Ascending aorta (tissue), 2 donors: ENCODE data around the gene MRAS. TPM values are rescaled to one million over a fixed set of nuclear protein-coding genes. Genes with fewer than 3 reads are reported as not detected.

Source experiments
- DNase-seq, 2 donors: peaks; one replicate each; pipeline ENCODE4 v3.0.0-alpha.2; 2019; ENCODE audit warnings: low spot score in 2 of 2
- H3K27ac ChIP-seq, 2 donors: fragments of 200-600 bp; sonication (generic); one replicate each; pipeline ENCODE4 v1.5.1; 2016 to 2017; ENCODE audit warnings: mild to moderate bottlenecking in 1 of 2
- H3K27me3 ChIP-seq: fragments of 200-600 bp; sonication (generic); one replicate; pipeline ENCODE4 v1.5.1; 2017
- H3K36me3 ChIP-seq, 2 donors: fragments of 200-600 bp; sonication (generic); one replicate each; pipeline ENCODE4 v1.5.1; 2016
- H3K4me1 ChIP-seq, 2 donors: fragments of 200-600 bp; sonication (generic); one replicate each; pipeline ENCODE4 v1.5.1; 2016 to 2017; ENCODE audit warnings: mild to moderate bottlenecking in 1 of 2
- H3K4me3 ChIP-seq, 2 donors: fragments of 200-600 bp; sonication (generic); one replicate each; pipeline ENCODE4 v1.5.1; 2016 to 2017; ENCODE audit warnings: mild to moderate bottlenecking in 1 of 2
- H3K9me3 ChIP-seq, 2 donors: fragments of 200-600 bp; sonication (generic); one replicate each; pipeline ENCODE4 v1.5.1; 2016
- intact Hi-C: fragments of 100-400 bp; cut with DNase I; formaldehyde crosslinking; loops from one replicate; pipeline ENCODE4 v1.15.1; 2023
- total RNA-seq: library from RNA; depleted of rRNA; stranded (reverse); fragments of >200 nt; gene quantifications from one replicate; pipeline ENCODE4 v1.1.0, GENCODE V29; 2016
- TF ChIP-seq, protein P1 (sequence below), 3 experiments: fragments of 200-600 bp in 2 of 3; fragments of 450-650 bp in 1 of 3; sonication (generic) in 2 of 3; IDR thresholded peaks; one replicate each; pipeline ENCODE4 v1.5.1; 2016 to 2019; ENCODE audit warnings: antibody characterized with exemption in 3 of 3, mild to moderate bottlenecking in 1 of 3, moderate library complexity in 1 of 3

MRAS gene
- 24.5 TPM for total RNA-seq

DNA sequence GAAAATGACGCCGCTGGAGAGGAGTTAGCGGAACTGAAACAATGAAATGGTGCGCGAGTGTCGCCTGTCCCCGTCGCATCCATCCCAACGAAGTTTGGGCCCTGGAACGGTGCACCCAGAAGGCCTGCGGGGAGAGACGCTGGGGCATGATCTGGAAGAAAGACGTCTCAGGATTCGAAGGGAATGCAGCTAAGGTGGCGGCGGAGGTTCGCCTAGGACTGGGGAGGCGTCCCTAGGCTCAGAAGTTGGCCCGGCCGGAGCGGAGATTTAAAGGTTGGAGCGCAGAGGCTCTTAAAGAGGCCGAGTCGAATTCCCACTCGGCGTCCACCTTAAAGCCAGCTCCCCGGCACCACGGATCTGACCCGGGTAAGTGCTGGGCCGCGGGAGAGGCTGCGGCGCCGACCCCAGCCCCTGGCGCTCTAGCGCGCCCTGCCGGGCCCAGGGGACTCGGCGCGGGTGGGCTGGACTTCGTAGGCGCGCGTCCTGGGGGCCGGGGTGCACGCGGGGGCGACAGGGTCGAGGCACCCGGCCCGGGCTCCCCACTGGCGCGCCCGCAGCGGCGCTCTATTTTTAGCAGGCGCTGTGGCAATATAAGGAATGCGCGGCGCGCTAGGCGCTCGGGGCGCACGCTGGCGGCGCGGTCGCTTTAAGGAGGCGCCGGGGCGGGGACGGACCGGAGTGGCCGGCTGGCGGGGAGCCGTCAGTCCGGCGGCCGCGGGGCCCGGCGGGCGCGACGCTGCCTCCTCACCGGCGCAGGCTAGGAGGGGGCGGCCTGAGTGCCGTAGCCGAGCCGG lies at the start of gene MRAS:
MRAS (plus strand) TSS at position 620 of the 794 bp plus-strand sequence. CDS start 24,305 bp downstream, outside the sequence.
- intact Hi-C loops: loop anchor here (1.0 to 5.0 kb wide), 5 partner anchors 19 to 569 kb away; partner anchors contain the start of genes ARMC8, CEP70, DZIP1L and NME9
- Histone ChIP-seq H3K4me1 (peaks cover 5 to 7% of the 10 kb centered on the region in 2 donors), H3K9me3 (no peaks in the 10 kb centered on the region), H3K36me3 (no peaks in the 10 kb centered on the region), H3K4me3 (peak within 1 kb of the TSS; percentile 96 to 98), H3K27me3 (no peaks in the 10 kb centered on the region), H3K27ac (peak within 1 kb of the TSS; percentile 92 to 99)
- TF ChIP-seq, protein P1, sequence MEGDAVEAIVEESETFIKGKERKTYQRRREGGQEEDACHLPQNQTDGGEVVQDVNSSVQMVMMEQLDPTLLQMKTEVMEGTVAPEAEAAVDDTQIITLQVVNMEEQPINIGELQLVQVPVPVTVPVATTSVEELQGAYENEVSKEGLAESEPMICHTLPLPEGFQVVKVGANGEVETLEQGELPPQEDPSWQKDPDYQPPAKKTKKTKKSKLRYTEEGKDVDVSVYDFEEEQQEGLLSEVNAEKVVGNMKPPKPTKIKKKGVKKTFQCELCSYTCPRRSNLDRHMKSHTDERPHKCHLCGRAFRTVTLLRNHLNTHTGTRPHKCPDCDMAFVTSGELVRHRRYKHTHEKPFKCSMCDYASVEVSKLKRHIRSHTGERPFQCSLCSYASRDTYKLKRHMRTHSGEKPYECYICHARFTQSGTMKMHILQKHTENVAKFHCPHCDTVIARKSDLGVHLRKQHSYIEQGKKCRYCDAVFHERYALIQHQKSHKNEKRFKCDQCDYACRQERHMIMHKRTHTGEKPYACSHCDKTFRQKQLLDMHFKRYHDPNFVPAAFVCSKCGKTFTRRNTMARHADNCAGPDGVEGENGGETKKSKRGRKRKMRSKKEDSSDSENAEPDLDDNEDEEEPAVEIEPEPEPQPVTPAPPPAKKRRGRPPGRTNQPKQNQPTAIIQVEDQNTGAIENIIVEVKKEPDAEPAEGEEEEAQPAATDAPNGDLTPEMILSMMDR (IDR thresholded peaks at IDR 0.05): peak in 2 of 3 experiments; percentile 28 to 39
- peak; percentile 28 to 91 for DNase-seq

DNA sequence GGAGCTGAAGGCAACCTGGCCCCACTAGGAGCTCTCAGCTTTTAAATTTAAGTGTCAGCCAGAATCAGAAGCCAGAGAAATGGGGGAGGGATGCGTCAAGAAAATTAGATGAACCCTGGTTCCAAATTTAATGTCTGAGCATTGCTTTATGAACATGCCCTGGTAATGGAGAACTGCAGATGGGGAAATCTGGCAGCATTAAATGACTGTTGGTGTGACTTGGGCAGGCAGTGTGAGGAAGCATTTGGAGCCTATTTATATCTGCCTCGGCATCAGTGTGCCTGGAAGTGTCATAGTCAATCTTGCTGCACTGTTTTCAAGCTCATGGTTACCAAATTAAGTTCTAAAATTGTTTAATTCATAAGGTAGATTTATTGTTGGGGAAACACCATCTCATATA lies 47.7 kb upstream of the MRAS start:
- no peak for DNase-seq
- Histone ChIP-seq H3K36me3 (peaks cover 0 to 28% of the 10 kb centered on the region in 2 donors), H3K27ac (no peak overlapping the region), H3K27me3 (no peaks in the 10 kb centered on the region), H3K9me3 (no peaks in the 10 kb centered on the region), H3K4me1 (no peaks in the 10 kb centered on the region), H3K4me3 (no peak overlapping the region)
- intact Hi-C loops: no loop called here
- TF ChIP-seq, protein P1 (IDR thresholded peaks at IDR 0.05): no peak

- Histone ChIP-seq H3K27ac (no peak overlapping the region), H3K9me3 (peaks cover 0 to 9% of the 10 kb centered on the region in 2 donors), H3K27me3 (no peaks in the 10 kb centered on the region), H3K4me1 (no peaks in the 10 kb centered on the region), H3K4me3 (no peak overlapping the region), H3K36me3 (peaks cover 0 to 8% of the 10 kb centered on the region in 2 donors)
- TF ChIP-seq, protein P1 (IDR thresholded peaks at IDR 0.05): no peak
- DNase-seq: no peak
- intact Hi-C loops: no loop called here
Measured at GRCh38 chr3:138303474-138303873, 44.9 kb upstream of the MRAS start.

DNA sequence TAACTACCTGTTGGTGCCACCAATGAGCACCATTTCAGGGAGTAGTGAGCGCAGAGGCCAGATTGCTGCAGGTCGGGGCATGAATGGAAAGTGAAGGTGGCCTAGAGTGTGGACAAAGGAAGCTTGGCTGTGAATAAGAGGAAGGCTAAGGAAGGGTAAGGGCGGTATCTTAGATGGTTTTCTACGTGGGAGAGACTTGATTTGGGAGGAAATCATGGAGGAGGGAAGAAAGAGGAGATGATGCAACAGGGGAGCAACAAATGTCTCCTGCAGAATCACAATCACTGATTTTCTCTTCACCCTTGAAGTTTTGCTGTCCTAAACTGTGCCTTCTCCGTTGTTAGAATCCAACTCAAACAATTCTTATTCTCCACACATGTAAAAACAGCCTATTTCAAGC lies 40.5 kb upstream of the MRAS start:
- intact Hi-C loops: no loop called here
- Histone ChIP-seq H3K4me3 (no peak overlapping the region), H3K27ac (no peak overlapping the region)

DNA sequence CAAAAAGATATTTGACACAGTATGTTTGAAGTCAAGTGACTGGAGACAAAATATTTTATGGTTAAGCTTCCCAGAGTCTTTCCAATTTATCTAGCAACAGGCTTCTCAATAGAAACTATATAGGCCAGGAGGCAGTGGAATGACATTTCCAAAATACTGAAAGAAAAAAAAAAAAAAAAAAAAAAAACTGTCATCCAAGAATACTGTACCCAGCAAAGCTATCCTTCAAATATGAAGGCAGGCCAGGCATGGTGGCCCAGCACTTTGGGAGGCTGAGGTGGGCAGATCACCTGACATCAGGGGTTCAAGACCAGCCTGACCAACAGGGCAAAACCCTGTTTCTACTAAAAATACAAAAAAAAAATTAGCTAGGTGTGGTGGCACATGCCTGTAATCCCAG lies 39.6 kb upstream of the MRAS start:
- TF ChIP-seq, protein P1 (IDR thresholded peaks at IDR 0.05): no peak
- H3K36me3 ChIP-seq: no peaks in the 10 kb centered on the region
- no peaks in the 10 kb centered on the region for H3K27me3 ChIP-seq
- no peak for DNase-seq
- no peak overlapping the region for H3K4me3 ChIP-seq
- no peak overlapping the region for H3K27ac ChIP-seq
- H3K4me1 ChIP-seq: no peaks in the 10 kb centered on the region
- peaks cover 11 to 16% of the 10 kb centered on the region in 2 donors for H3K9me3 ChIP-seq
- intact Hi-C loops: no loop called here

More for the DNA sequence above, 40.5 kb upstream of the MRAS start:
- no peaks in the 10 kb centered on the region for H3K27me3 ChIP-seq
- TF ChIP-seq, protein P1 (IDR thresholded peaks at IDR 0.05): no peak
- H3K9me3 ChIP-seq: peaks cover 11 to 16% of the 10 kb centered on the region in 2 donors
- H3K36me3 ChIP-seq: no peaks in the 10 kb centered on the region
- no peaks in the 10 kb centered on the region for H3K4me1 ChIP-seq
- DNase-seq: no peak
